Muscle layer of duodenum (tissue), 2 donors: ENCODE data around the gene MTX2.

Source experiments
- H3K27ac ChIP-seq: one replicate; pipeline ENCODE4 v1.7.0; 2013; ENCODE audit warnings: mild to moderate bottlenecking, low read length
- H3K27me3 ChIP-seq: one replicate; pipeline ENCODE4 v1.7.0; 2013; ENCODE audit warnings: low read depth, mild to moderate bottlenecking, control low read depth, low read length
- H3K36me3 ChIP-seq, 2 donors: one replicate each; pipeline ENCODE4 v1.7.0; 2013; ENCODE audit warnings: low read length in 2 of 2, control low read depth in 1 of 2, mild to moderate bottlenecking in 1 of 2; ENCODE audit not compliant: insufficient read depth in 2 of 2, control insufficient read depth in 1 of 2
- H3K4me1 ChIP-seq, 2 donors: one replicate each; pipeline ENCODE4 v1.7.0; 2013; ENCODE audit warnings: low read length in 2 of 2, mild to moderate bottlenecking in 2 of 2, control low read depth in 1 of 2, moderate library complexity in 1 of 2; ENCODE audit not compliant: insufficient read depth in 2 of 2, control insufficient read depth in 1 of 2
- H3K4me3 ChIP-seq, 2 donors: one replicate each; pipeline ENCODE4 v1.7.0; 2013; ENCODE audit warnings: low read length in 2 of 2, low read depth in 1 of 2, mild to moderate bottlenecking in 1 of 2
- H3K9me3 ChIP-seq, 2 donors: one replicate each; pipeline ENCODE4 v1.7.0; 2013; ENCODE audit warnings: low read length in 2 of 2, control low read depth in 1 of 2, mild to moderate bottlenecking in 1 of 2; ENCODE audit not compliant: control insufficient read depth in 1 of 2
- donor health status: healthy.

Gene MTX2

DNA sequence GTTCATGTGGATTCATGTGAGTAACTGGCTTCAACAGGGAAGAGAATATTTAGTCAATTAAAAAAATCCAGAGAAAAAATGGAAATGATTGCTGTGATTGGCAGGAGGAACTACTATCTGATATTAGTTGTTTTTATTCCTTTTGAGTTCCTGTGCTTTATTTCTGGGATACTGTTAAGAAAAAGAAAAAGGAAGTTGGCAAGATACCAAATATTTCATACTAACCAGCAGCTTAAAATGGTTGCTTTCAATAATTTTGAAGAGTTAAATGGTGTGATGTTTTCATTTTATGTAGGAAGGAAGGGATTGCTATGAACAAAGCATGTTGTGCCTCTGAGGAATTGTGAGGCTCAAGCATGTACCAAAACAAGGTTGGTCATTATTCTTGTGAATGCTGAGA lies 8.1 kb upstream of the MTX2 start:
- no peaks in the 10 kb centered on the region for H3K36me3 ChIP-seq
- no peak overlapping the region for H3K4me3 ChIP-seq
- no peaks in the 10 kb centered on the region for H3K9me3 ChIP-seq
- no peaks in the 10 kb centered on the region for H3K27me3 ChIP-seq
- no peaks in the 10 kb centered on the region for H3K4me1 ChIP-seq
- H3K27ac ChIP-seq, result no peak overlapping the region

DNA sequence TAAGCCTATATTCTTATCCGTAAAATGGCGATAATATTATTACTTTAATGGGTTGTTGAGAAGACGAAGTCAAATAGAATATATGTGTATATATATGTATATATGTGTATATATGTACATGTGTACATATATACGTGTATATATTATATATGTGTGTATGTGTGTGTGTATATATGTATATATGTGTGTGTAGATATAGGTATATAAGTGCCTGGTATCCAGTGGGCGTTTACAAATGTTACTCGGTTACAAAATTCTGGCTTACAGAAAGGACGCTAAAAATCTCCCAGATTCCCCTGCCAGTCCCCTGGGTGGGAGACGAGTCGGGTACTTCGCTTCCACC lies 295 bp upstream of the MTX2 start:
- Histone ChIP-seq H3K9me3 (no peaks in the 10 kb centered on the region), H3K27ac (no peak overlapping the region), H3K4me1 (peaks cover 0 to 16% of the 10 kb centered on the region in 2 donors), H3K27me3 (no peaks in the 10 kb centered on the region), H3K4me3 (peak overlapping the region; percentile 81 to 96), H3K36me3 (no peaks in the 10 kb centered on the region)

- Histone ChIP-seq H3K9me3 (no peaks in the 10 kb centered on the region), H3K4me1 (peaks cover 0 to 16% of the 10 kb centered on the region in 2 donors), H3K4me3 (peak overlapping the region; percentile 81 to 96), H3K36me3 (no peaks in the 10 kb centered on the region), H3K27me3 (no peaks in the 10 kb centered on the region), H3K27ac (peak overlapping the region; percentile 80)
Observed at GRCh38 chr2:176270100-176270750, 983 bp downstream of the MTX2 start.

- H3K9me3 ChIP-seq, result no peaks in the 10 kb centered on the region
Observed at GRCh38 chr2:176272870-176273459, 3.7 kb downstream of the MTX2 start.

GRCh38 chr2:176278927-176279326 lies 9.7 kb downstream of the MTX2 start:
- Histone ChIP-seq H3K4me3 (no peak overlapping the region), H3K36me3 (no peaks in the 10 kb centered on the region), H3K27me3 (no peaks in the 10 kb centered on the region), H3K4me1 (no peaks in the 10 kb centered on the region), H3K27ac (no peak overlapping the region), H3K9me3 (no peaks in the 10 kb centered on the region)

More at GRCh38 chr2:176272870-176273459, 3.7 kb downstream of the MTX2 start:
- H3K4me3 ChIP-seq, result no peak overlapping the region
- H3K36me3 ChIP-seq, result no peaks in the 10 kb centered on the region
- H3K27ac ChIP-seq, result no peak overlapping the region
- peaks cover 0 to 16% of the 10 kb centered on the region in 2 donors for H3K4me1 ChIP-seq
- no peaks in the 10 kb centered on the region for H3K27me3 ChIP-seq

GRCh38 chr2:176280156-176280555 lies 10.9 kb downstream of the MTX2 start:
- Histone ChIP-seq H3K9me3 (no peaks in the 10 kb centered on the region), H3K4me1 (no peaks in the 10 kb centered on the region), H3K27ac (no peak overlapping the region), H3K4me3 (no peak overlapping the region), H3K27me3 (no peaks in the 10 kb centered on the region), H3K36me3 (no peaks in the 10 kb centered on the region)

DNA sequence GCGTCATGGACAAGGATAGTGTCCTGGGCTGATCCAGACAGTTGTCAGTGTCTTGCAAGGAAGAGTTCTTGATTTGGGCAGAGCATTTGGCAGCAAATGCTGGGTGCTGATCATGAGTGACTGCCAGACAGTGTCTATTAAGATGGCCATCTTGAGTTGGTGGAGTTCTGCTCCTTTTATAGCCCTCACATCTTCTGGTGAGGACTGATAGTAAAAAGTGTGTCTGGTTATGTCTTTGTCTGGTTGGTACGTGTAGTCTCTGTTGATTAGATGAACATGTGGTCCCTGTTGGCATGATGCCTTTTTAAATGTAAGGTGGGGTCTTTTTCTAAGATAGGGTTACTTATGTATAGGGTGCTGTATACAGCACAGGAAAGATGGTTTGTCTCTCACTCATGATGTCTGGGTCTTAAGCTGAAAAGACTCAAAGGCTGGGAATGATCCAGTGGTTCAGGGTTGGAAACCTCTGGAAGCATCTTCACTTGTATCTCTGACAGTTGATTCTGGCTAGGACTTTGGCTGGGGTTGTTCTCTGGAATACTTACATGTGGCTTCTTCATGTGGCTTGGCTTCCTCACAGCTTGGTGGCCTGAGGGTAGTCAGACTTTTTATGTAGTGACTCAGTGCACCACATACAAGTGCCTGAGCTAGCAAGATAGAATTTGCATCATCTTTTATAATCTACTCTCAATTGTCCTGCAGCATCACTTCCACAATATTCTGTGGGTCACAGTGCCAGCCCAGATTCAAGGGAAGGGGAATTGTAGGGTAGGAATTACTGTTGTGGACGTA lies 11.8 kb downstream of the MTX2 start:
- Histone ChIP-seq H3K4me1 (no peaks in the 10 kb centered on the region), H3K9me3 (no peaks in the 10 kb centered on the region), H3K27me3 (no peaks in the 10 kb centered on the region), H3K36me3 (no peaks in the 10 kb centered on the region), H3K27ac (no peak overlapping the region), H3K4me3 (no peak overlapping the region)

DNA sequence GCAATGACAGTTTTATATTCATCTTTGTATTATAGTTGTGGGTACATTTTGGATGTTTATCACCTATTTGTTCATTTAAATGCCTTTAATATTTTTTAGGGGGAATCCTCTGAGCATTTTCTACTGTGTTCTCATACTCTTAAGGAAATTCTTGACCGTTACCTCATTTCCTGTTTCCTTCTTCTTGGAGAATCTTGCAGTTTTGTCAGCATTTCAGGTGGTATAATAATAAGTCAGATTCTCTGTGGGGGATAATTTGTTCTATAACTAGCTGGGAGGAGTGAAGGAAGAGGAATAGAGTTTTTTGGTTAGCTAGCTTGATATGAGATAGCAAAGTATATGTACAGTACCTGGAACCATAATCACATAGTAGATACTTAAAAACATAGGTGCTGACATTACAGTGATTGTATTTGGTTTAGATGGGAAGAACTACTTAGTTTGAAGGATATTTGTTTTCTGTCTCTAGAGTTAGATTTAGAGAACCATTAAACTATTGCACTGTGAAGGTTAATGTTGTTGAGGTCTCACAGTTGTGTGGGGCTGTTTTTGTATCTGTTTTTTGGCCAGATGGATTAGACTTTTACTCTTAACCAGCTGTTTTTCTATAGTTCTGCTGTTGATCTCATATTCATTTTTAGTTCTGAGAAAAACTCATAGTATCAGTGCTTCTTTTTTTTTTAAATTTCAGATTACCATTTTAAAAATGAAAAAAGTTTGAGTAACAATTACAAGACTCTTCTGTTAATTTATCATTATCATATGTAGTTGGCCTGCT lies 14.2 kb downstream of the MTX2 start:
- no peak overlapping the region for H3K4me3 ChIP-seq
- H3K27me3 ChIP-seq, result no peaks in the 10 kb centered on the region
- H3K36me3 ChIP-seq, result no peaks in the 10 kb centered on the region
- H3K9me3 ChIP-seq, result no peaks in the 10 kb centered on the region
- H3K4me1 ChIP-seq, result no peaks in the 10 kb centered on the region
- no peak overlapping the region for H3K27ac ChIP-seq

DNA sequence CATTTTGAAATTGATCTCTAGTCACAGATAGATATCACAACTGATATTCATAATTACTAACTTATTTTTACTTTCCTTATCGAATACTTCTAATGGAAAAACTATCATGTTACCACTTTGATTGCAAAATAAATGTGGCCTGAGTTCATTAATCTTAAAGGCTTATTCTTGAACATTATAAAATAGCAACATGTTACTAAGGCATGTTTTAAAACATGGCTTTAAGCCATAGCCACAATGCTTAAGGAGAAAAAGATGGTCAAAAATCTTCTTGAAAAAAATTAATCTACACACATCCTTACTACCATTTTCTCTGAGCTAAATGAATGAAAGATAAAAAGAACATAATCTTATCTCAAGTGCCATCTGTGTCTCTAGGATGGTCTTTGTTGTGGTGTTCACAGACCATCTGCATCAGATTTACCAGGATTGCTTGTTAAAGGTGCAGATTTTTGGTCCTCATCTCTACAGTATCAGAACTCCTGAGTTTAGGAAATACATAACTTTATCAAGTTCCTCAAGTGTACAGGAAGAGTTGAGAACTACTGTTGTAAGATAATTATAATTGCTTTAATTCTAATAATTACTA lies 15.3 kb downstream of the MTX2 start:
- no peak overlapping the region for H3K4me3 ChIP-seq
- no peaks in the 10 kb centered on the region for H3K36me3 ChIP-seq
- H3K4me1 ChIP-seq, result no peaks in the 10 kb centered on the region
- H3K27ac ChIP-seq, result no peak overlapping the region
- H3K27me3 ChIP-seq, result no peaks in the 10 kb centered on the region
- H3K9me3 ChIP-seq, result no peaks in the 10 kb centered on the region

- Histone ChIP-seq H3K27me3 (no peaks in the 10 kb centered on the region), H3K4me1 (no peaks in the 10 kb centered on the region), H3K36me3 (no peaks in the 10 kb centered on the region), H3K27ac (no peak overlapping the region), H3K4me3 (no peak overlapping the region), H3K9me3 (no peaks in the 10 kb centered on the region)
Observed at GRCh38 chr2:176285321-176285720, 16.1 kb downstream of the MTX2 start.

- Histone ChIP-seq H3K27me3 (no peaks in the 10 kb centered on the region), H3K36me3 (no peaks in the 10 kb centered on the region), H3K27ac (no peak overlapping the region), H3K4me1 (peaks cover 0 to 5% of the 10 kb centered on the region in 2 donors), H3K9me3 (no peaks in the 10 kb centered on the region), H3K4me3 (no peak overlapping the region)
Observed at GRCh38 chr2:176291335-176291734, 22.1 kb downstream of the MTX2 start.
